CD8-positive, alpha-beta memory T cell (primary cell): Measurements from ENCODE around the gene SPTBN5. TPM values are rescaled to one million over a fixed set of nuclear protein-coding genes. Genes with fewer than 3 reads are reported as not detected.
A peak's percentile ranks its signal among the peaks of the same experiment; 100 is the strongest.
"Not testable (repeated sequence)": the region's sequence is repeated elsewhere in the genome, so short reads cannot be mapped to it uniquely, and the experiment has no call there.

Experiments used
- CTCF ChIA-PET: fragments of 350-600 bp; sonication (Branson Sonifier 250); formaldehyde crosslinking; loops from one replicate; lab custom pipeline; 2021; ENCODE audit warnings: antibody characterized with exemption; lab: Charles Lee
- POLR2A ChIA-PET: fragments of 350-600 bp; sonication (Branson Sonifier 250); formaldehyde crosslinking; loops from one replicate; lab custom pipeline; 2021; ENCODE audit warnings: antibody characterized with exemption; lab: Charles Lee
- DNase-seq, 5 donors: peaks; one replicate each; pipeline versions ENCODE4 v3.0.0 to v3.0.0-alpha.2; 2020 to 2022; ENCODE audit warnings: mixed read lengths in 1 of 5
- H3K27ac ChIP-seq: one replicate; pipeline ENCODE4 v1.7.0; 2013; ENCODE audit warnings: low read depth, mild to moderate bottlenecking, low read length, moderate library complexity
- H3K27me3 ChIP-seq: 2 replicates; pipeline ENCODE4 v1.7.0; 2013; ENCODE audit warnings: low read length, mild to moderate bottlenecking; ENCODE audit not compliant: insufficient read depth, poor library complexity, severe bottlenecking
- H3K36me3 ChIP-seq: 2 replicates; pipeline ENCODE4 v1.7.0; 2013; ENCODE audit warnings: mild to moderate bottlenecking, low read length, moderate library complexity; ENCODE audit not compliant: insufficient read depth
- H3K4me1 ChIP-seq: 2 replicates; pipeline ENCODE4 v1.7.0; 2013; ENCODE audit warnings: mild to moderate bottlenecking, low read length, moderate library complexity; ENCODE audit not compliant: insufficient read depth
- H3K4me3 ChIP-seq: 2 replicates; pipeline ENCODE4 v1.7.0; 2013; ENCODE audit warnings: mild to moderate bottlenecking, low read length
- H3K9me3 ChIP-seq: 2 replicates; pipeline ENCODE4 v1.7.0; 2013; ENCODE audit warnings: mild to moderate bottlenecking, low read length
- H3K27ac Mint-ChIP-seq, 8 donors: one replicate each; pipeline ENCODE4 v1.8.0; 2020 to 2021; ENCODE audit warnings: mixed read lengths in 8 of 8, mild to moderate bottlenecking in 6 of 8, inconsistent platforms in 3 of 8, moderate library complexity in 3 of 8
- H3K27me3 Mint-ChIP-seq, 2 donors: one replicate each; pipeline ENCODE4 v1.8.0; 2020 to 2021; ENCODE audit warnings: mixed read lengths in 2 of 2, mild to moderate bottlenecking in 1 of 2, moderate library complexity in 1 of 2
- H3K36me3 Mint-ChIP-seq, 3 donors: one replicate each; pipeline ENCODE4 v1.8.0; 2020 to 2021; ENCODE audit warnings: mixed read lengths in 3 of 3, inconsistent platforms in 1 of 3, mild to moderate bottlenecking in 1 of 3
- H3K4me1 Mint-ChIP-seq, 3 donors: one replicate each; pipeline ENCODE4 v1.8.0; 2020 to 2021; ENCODE audit warnings: mixed read lengths in 3 of 3, inconsistent platforms in 1 of 3, mild to moderate bottlenecking in 1 of 3
- H3K4me3 Mint-ChIP-seq, 7 donors: one replicate each; pipeline ENCODE4 v1.8.0; 2020 to 2021; ENCODE audit warnings: mixed read lengths in 7 of 7, mild to moderate bottlenecking in 6 of 7, moderate library complexity in 4 of 7, inconsistent platforms in 2 of 7
- H3K9me3 Mint-ChIP-seq, 5 donors: one replicate each; pipeline ENCODE4 v1.8.0; 2020 to 2022; ENCODE audit warnings: mixed read lengths in 5 of 5, mild to moderate bottlenecking in 3 of 5, moderate library complexity in 2 of 5, inconsistent platforms in 1 of 5
- polyA plus RNA-seq: library from polyadenylated mRNA; unstranded; fragments of 300-500 nt; fragmentation: Illumina TruSeq; gene quantifications from one replicate; pipeline ENCODE4 v1.2.3, GENCODE V29; 2021
- total RNA-seq, 2 experiments: library from RNA; stranded (reverse); gene quantifications; one replicate each; pipeline ENCODE4 v1.2.3, GENCODE V29; 2021

The SPTBN5 gene
- total and polyA plus RNA-seq, 3 experiments from 2014 or later = 0.31 to 0.39 TPM; not detected in 1

- H3K27me3 Mint-ChIP-seq = no peaks in the 10 kb centered on the region
- peaks cover 10% of the 10 kb centered on the region for H3K36me3 ChIP-seq
- H3K4me1 Mint-ChIP-seq = peaks cover 7 to 24% (median 18%) of the 10 kb centered on the region in 3 donors
- H3K27me3 ChIP-seq = no peaks in the 10 kb centered on the region
- H3K36me3 Mint-ChIP-seq = peaks cover 4 to 69% (median 4%) of the 10 kb centered on the region in 3 donors
- no peak within 1 kb of the TSS for H3K4me3 ChIP-seq
- H3K9me3 ChIP-seq = no peaks in the 10 kb centered on the region
- H3K4me1 ChIP-seq = peaks cover 5% of the 10 kb centered on the region
- CTCF ChIA-PET = interaction anchor here (1.0 to 1.2 kb wide), 2 partner anchors 23 to 27 kb away, joined by 3 to 4 read pairs; no protein-coding TSS in a partner anchor
- H3K27ac Mint-ChIP-seq = peak within 1 kb of the TSS in 1 of 8 donors; percentile 84
- no peak for DNase-seq
- no peak within 1 kb of the TSS for H3K4me3 Mint-ChIP-seq
- no peak within 1 kb of the TSS for H3K27ac ChIP-seq
- POLR2A ChIA-PET = no interaction called here
- H3K9me3 Mint-ChIP-seq = no peaks in the 10 kb centered on the region
Measured at GRCh38 chr15:41838400-41838897, 55.4 kb downstream of the SPTBN5 start, which contains the start of gene PLA2G4B. Gene PLA2G4B (plus strand): TSS chr15:41838847. CDS start chr15:41838914, 67 bp downstream.

DNA sequence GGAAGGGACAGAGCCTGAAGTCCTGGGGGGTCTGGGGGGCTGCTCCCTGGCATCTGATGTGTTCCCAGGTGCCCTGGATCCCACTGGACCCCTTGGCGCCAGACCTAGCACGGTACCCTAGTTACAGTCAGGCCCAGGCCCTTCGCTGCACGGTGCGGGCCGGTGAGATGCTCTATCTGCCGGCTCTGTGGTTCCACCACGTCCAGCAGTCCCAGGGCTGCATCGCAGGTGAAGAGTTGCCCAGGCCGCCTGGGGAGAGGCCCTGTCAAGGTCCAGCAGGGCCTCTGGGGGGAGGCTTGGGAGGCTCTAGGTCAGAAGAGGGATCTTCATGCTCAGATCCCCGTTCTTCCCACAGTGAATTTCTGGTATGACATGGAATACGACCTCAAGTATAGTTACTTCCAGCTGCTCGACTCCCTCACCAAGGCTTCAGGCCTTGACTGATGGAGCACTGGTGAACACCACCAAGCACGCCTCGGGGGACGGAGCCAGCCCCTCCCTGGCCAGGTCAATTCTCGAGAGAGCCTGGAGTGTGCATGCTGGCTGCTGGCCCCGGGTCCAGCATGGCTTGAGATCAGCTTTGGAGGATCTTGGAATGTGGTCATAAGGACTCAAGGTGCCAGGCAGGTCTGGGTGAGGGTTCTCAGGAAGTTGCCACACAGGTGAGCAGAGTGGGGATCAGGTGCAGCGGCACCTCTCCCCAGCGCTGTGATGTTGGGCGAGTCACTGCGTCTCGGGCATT, 57.0 kb downstream of the SPTBN5 start:
- CTCF ChIA-PET = no interaction called here
- peaks cover 10% of the 10 kb centered on the region for H3K36me3 ChIP-seq
- peak overlapping the region in 1 of 8 donors; percentile 19 for H3K27ac Mint-ChIP-seq

DNA sequence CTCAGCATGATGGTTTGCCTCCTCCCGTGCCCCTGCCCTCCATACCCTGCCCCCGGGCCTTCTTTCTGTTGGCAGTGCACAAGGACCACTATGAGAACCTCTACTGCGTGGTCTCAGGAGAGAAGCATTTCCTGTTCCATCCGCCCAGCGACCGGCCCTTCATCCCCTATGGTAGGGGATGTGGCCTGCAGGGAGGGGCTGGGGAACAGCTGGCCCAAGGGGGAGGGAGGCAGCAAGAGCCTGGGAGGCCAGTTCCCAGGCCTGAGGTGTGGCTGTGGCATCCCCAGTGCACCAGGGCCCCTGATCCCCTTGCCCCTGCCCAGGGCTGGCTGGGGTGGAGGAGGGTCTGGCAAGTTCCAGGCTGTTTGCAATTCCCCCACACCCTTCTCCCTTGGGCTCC, 57.8 kb downstream of the SPTBN5 start:
- H3K27ac Mint-ChIP-seq = peak overlapping the region in 1 of 8 donors; percentile 43
- DNase-seq = no peak

More for the DNA sequence above, 57.0 kb downstream of the SPTBN5 start:
- H3K27me3 ChIP-seq = no peaks in the 10 kb centered on the region
- POLR2A ChIA-PET = no interaction called here
- Mint-ChIP-seq H3K36me3 (peaks cover 8 to 68% (median 8%) of the 10 kb centered on the region in 3 donors), H3K4me1 (peaks cover 22 to 38% (median 31%) of the 10 kb centered on the region in 3 donors), H3K9me3 (no peaks in the 10 kb centered on the region), H3K4me3 (no peak overlapping the region), H3K27me3 (no peaks in the 10 kb centered on the region)
- no peak overlapping the region for H3K27ac ChIP-seq
- DNase-seq = no peak
- peaks cover 19% of the 10 kb centered on the region for H3K4me1 ChIP-seq
- no peak overlapping the region for H3K4me3 ChIP-seq
- no peaks in the 10 kb centered on the region for H3K9me3 ChIP-seq

GRCh38 chr15:41834096-41834495, 59.8 kb downstream of the SPTBN5 start:
- ChIA-PET CTCF (no interaction called here), POLR2A (interaction anchor here (1.1 kb wide), 1 partner anchor 16 kb away, joined by 4 read pairs; no protein-coding TSS in a partner anchor)
- no peaks in the 10 kb centered on the region for H3K9me3 Mint-ChIP-seq

More for the DNA sequence above, 57.8 kb downstream of the SPTBN5 start:
- Mint-ChIP-seq H3K36me3 (peaks cover 8 to 70% (median 8%) of the 10 kb centered on the region in 3 donors), H3K4me1 (peaks cover 30 to 46% (median 39%) of the 10 kb centered on the region in 3 donors), H3K27me3 (peaks cover 0 to 3% of the 10 kb centered on the region in 2 donors), H3K4me3 (no peak overlapping the region), H3K9me3 (no peaks in the 10 kb centered on the region)
- ChIA-PET CTCF (no interaction called here), POLR2A (no interaction called here)
- H3K4me1 ChIP-seq = peaks cover 27% of the 10 kb centered on the region
- H3K36me3 ChIP-seq = peaks cover 10% of the 10 kb centered on the region
- H3K9me3 ChIP-seq = no peaks in the 10 kb centered on the region
- H3K4me3 ChIP-seq = no peak overlapping the region
- H3K27ac ChIP-seq = no peak overlapping the region
- no peaks in the 10 kb centered on the region for H3K27me3 ChIP-seq

GRCh38 chr15:41832875-41833274, 61.0 kb downstream of the SPTBN5 start:
- H3K4me1 ChIP-seq = peaks cover 45% of the 10 kb centered on the region
- Mint-ChIP-seq H3K4me1 (peaks cover 50 to 70% (median 60%) of the 10 kb centered on the region in 3 donors), H3K27ac (peak overlapping the region in 7 of 8 donors; percentile 2 to 90 (median 64)), H3K4me3 (peak overlapping the region in 4 of 7 donors; percentile 3 to 66 (median 40)), H3K36me3 (peaks cover 8 to 61% (median 8%) of the 10 kb centered on the region in 3 donors), H3K9me3 (no peaks in the 10 kb centered on the region), H3K27me3 (peaks cover 0 to 3% of the 10 kb centered on the region in 2 donors)
- ChIA-PET CTCF (interaction anchor here (1.3 to 2.5 kb wide), 2 partner anchors 59 to 71 kb away, joined by 4 to 12 read pairs; partner anchors contain the start of gene MAPKBP1), POLR2A (no interaction called here)
- no peaks in the 10 kb centered on the region for H3K27me3 ChIP-seq
- H3K27ac ChIP-seq = no peak overlapping the region
- H3K36me3 ChIP-seq = peaks cover 4% of the 10 kb centered on the region
- DNase-seq = no peak
- H3K4me3 ChIP-seq = no peak overlapping the region
- H3K9me3 ChIP-seq = no peaks in the 10 kb centered on the region

More at GRCh38 chr15:41834096-41834495, 59.8 kb downstream of the SPTBN5 start:
- Histone ChIP-seq H3K27me3 (no peaks in the 10 kb centered on the region), H3K9me3 (no peaks in the 10 kb centered on the region), H3K27ac (no peak overlapping the region), H3K4me3 (no peak overlapping the region), H3K4me1 (peaks cover 39% of the 10 kb centered on the region), H3K36me3 (peaks cover 4% of the 10 kb centered on the region)
- Mint-ChIP-seq H3K27me3 (peaks cover 0 to 3% of the 10 kb centered on the region in 2 donors), H3K4me1 (peaks cover 41 to 63% (median 53%) of the 10 kb centered on the region in 3 donors), H3K27ac (peak overlapping the region in 1 of 8 donors; percentile 27), H3K36me3 (peaks cover 8 to 62% (median 8%) of the 10 kb centered on the region in 3 donors), H3K4me3 (no peak overlapping the region)
- DNase-seq = no peak

DNA sequence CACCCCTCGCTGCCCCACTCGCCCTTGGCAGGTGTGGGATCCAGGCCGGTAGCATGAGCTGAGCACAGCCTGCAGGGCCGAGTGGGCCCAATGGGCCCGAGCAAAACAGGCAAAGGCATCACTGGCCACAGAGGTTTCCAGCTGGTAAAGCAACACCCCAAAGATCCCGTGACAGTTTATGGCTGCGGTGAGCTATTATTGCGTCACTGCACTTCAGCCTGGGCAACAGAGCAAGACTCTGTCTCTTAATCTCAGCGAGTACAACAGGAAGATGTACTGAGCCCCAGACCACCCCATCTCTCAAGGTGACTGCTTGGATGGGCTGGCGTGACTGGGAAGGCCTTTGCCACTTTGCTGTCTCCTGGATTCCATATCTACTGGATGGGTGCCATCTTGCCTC, 61.6 kb downstream of the SPTBN5 start:
- H3K27ac ChIP-seq = no peak overlapping the region
- H3K4me1 ChIP-seq = peaks cover 45% of the 10 kb centered on the region
- Mint-ChIP-seq H3K27me3 (peaks cover 0 to 3% of the 10 kb centered on the region in 2 donors), H3K27ac (peak overlapping the region in 4 of 8 donors; percentile 43 to 87 (median 77)), H3K9me3 (no peaks in the 10 kb centered on the region), H3K4me1 (peaks cover 50 to 73% (median 61%) of the 10 kb centered on the region in 3 donors), H3K36me3 (peaks cover 4 to 59% (median 6%) of the 10 kb centered on the region in 3 donors), H3K4me3 (peak overlapping the region in 2 of 7 donors; percentile 45 to 61)
- H3K36me3 ChIP-seq = peaks cover 4% of the 10 kb centered on the region
- H3K27me3 ChIP-seq = no peaks in the 10 kb centered on the region
- no peak for DNase-seq
- ChIA-PET CTCF (interaction anchor here (1.3 to 2.5 kb wide), 2 partner anchors 58 to 72 kb away, joined by 4 to 12 read pairs; partner anchors contain the start of gene MAPKBP1), POLR2A (interaction anchor here (0.6 to 1.2 kb wide), 2 partner anchors 63 to 364 kb away, joined by 3 to 4 read pairs; no protein-coding TSS in a partner anchor)
- H3K4me3 ChIP-seq = no peak overlapping the region
- no peaks in the 10 kb centered on the region for H3K9me3 ChIP-seq

- H3K9me3 ChIP-seq, H3K9me3 Mint-ChIP-seq, H3K27ac ChIP-seq, H3K4me3 ChIP-seq, H3K36me3 ChIP-seq, H3K27me3 Mint-ChIP-seq, H3K27me3 ChIP-seq: not testable (repeated sequence)
- Mint-ChIP-seq H3K4me3 (peak overlapping the region; percentile 51 to 82 (median 72)), H3K36me3 (peaks cover 4 to 54% (median 4%) of the 10 kb centered on the region in 3 donors), H3K27ac (peak overlapping the region; percentile 45 to 90 (median 76)), H3K4me1 (peaks cover 50 to 75% (median 63%) of the 10 kb centered on the region in 3 donors)
- CTCF ChIA-PET = interaction anchor here (1.0 to 2.5 kb wide), 5 partner anchors 19 to 106 kb away, joined by 3 to 12 read pairs (median 4); partner anchors contain the start of gene MAPKBP1
- POLR2A ChIA-PET = interaction anchor here (0.6 to 1.2 kb wide), 2 partner anchors 64 to 108 kb away, joined by 3 read pairs; no protein-coding TSS in a partner anchor
- peak in 3 of 5 donors; percentile 35 to 70 (median 64) for DNase-seq
- peaks cover 45% of the 10 kb centered on the region for H3K4me1 ChIP-seq
Measured at GRCh38 chr15:41831291-41831690, 62.6 kb downstream of the SPTBN5 start.
